GM13976 (cell line): Measurements from ENCODE around the gene SLC49A3.
"Not testable (repeated sequence)": the region's sequence is repeated elsewhere in the genome, so short reads cannot be mapped to it uniquely, and the experiment has no call there.

Source experiments
- DNase-seq: peaks from one replicate; pipeline ENCODE4 v3.0.0; 2012; ENCODE audit warnings: low spot score
- CTCF ChIP-seq: IDR thresholded peaks from 2 replicates; pipeline ENCODE4 v1.5.1; 2012; ENCODE audit warnings: borderline replicate concordance, mild to moderate bottlenecking; ENCODE audit not compliant: insufficient read depth; ENCODE audit errors: extremely low read depth, missing control alignments, control extremely low read depth
- in situ Hi-C: fragments of 300-500 bp; cut with MboI; formaldehyde crosslinking; loops from one replicate; pipeline ENCODE4 v1.12.0; 2022; ENCODE audit warnings: low sequenced_read_pairs, mixed read lengths, inconsistent platforms; ENCODE audit not compliant: unreplicated experiment

SLC49A3 gene

GRCh38 chr4:688854-689681 is at the start of gene SLC49A3:
Gene SLC49A3, minus strand, starts transcription at chr4:689151. Its CDS starts 24 bp downstream, at chr4:689127.
- TF ChIP-seq CTCF: no peak
- in situ Hi-C loops: no loop called here
- DNase-seq: peak; percentile 69

GRCh38 chr4:736561-736960 is 47.6 kb upstream of the SLC49A3 start:
- DNase-seq, in situ Hi-C loops: not testable (repeated sequence)

- no peak for DNase-seq
- no peak for TF ChIP-seq CTCF
- in situ Hi-C loops: no loop called here
These were observed 46.6 kb upstream of the SLC49A3 start for GRCh38 chr4:735583-735982.

DNA sequence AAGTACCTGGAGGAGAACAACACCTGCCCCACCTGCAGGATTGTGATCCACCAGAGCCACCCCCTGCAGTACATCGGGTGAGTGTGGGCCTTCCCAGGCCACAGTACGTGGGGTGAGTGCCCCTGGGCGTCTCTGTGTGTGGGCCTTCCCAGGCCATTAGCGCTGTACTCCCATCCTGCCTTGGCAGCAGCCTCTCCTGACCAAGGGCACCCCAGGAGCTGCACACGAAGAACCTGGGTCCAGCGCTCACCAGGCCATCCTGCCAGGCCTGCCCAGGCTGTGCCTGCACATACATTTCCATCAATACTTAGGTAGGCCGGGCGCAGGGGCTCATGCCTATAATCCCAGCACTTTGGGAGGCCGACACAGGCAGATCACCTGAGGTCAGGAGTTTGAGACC is 46.0 kb upstream of the SLC49A3 start:
- DNase-seq: no peak
- no peak for TF ChIP-seq CTCF
- in situ Hi-C loops: no loop called here

DNA sequence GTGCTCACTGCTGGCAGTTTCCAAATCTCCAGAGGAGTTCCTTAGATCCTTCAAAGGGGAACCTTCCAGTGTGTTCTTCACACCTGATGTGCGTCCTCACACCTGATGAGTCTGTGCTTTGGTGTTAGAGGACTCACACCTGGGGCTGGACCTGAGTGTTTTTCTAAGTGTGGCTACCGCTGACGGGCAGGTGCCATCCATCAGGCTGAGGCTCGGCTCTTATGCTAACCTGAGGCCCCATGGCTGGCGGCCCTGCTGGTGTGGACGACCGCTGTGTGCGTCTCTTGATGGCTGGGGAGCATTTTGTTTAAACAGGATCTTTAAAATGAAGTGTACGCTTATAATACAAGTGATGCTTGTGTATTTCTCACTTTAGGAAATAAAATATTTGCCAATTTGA is 45.1 kb upstream of the SLC49A3 start:
- no peak for DNase-seq
- no peak for TF ChIP-seq CTCF
- in situ Hi-C loops: no loop called here

DNA sequence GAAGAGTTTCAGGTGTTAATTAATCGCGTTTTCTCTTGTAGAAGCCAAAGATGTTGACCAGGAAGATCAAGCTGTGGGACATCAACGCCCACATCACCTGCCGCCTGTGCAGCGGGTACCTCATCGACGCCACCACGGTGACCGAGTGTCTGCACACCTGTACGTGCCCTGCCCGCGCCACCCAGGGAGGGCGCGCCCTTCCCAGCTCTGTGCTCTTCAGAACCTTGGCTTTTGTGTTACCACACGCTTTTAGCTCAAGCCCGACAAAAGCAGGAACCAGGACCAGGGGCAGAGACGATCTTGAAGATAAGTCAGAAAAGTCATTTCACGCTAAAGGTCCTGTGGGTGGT is 44.7 kb upstream of the SLC49A3 start:
- no peak for DNase-seq
- TF ChIP-seq CTCF: no peak
- in situ Hi-C loops: no loop called here

GRCh38 chr4:732911-733630 is 44.1 kb upstream of the SLC49A3 start:
- in situ Hi-C loops: no loop called here
- TF ChIP-seq CTCF: no peak
- DNase-seq: no peak
